ENCODE measurements around the gene NTF4.
A peak's percentile ranks its signal among the peaks of the same experiment; 100 is the strongest.

Gene NTF4, protein sequence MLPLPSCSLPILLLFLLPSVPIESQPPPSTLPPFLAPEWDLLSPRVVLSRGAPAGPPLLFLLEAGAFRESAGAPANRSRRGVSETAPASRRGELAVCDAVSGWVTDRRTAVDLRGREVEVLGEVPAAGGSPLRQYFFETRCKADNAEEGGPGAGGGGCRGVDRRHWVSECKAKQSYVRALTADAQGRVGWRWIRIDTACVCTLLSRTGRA

DNA sequence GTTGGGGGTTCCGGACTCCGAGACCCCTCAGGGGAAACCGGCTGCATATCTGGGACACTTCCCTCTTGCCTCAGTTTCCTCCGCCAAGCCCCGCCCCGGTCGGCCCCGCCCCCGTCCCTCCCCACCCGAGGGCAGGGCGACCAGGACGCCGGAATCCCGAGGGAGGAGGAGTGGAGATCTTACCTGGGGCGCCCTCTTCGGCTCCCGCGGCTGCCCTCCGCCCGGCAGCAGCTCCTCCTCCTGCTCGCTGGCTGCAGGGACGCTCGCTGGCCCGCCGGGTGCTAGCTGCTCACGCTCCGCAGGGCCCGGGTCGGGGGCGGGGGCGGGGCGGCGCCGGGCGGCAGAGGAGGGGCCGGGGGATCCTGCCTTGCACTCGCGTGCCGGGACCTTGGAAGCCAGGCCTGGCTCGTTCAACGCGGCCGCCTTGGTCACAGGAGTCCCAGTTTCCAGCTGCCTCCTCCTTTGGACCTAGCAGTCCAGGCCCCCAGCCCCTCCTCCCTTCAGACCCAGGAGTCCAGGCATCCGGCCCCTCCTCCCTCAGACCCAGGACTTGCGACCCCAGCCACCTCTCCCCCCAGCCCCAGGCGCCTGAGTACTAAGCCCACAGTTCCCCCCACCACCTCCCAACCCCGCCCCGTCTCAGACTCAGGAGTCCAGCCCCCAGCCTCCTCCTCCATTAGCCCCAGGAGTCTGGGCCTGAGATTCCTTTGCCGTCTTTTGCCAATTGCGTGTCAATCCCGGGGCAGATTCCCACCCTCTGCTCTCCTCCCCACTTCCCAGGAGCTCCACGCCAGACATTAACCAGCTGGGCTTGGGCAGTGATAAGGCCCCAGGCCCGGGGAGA, at the start of gene NTF4:
TSS of gene NTF4 (minus strand) at position 51 of the 844 bp plus-strand sequence. CDS start 2,821 bp downstream, outside the sequence.
- DNase-seq = peak in 1 of 56 donors; percentile 7

GRCh38 chr19:49113762-49114629, 49.4 kb upstream of the NTF4 start, which contains the start of gene LIN7B:
Gene LIN7B, plus strand, starts transcription at chr19:49114370. Its CDS starts 35 bp downstream, at chr19:49114405.
- peak in 48 of 56 donors; percentile 18 to 78 (median 51) for DNase-seq

DNA sequence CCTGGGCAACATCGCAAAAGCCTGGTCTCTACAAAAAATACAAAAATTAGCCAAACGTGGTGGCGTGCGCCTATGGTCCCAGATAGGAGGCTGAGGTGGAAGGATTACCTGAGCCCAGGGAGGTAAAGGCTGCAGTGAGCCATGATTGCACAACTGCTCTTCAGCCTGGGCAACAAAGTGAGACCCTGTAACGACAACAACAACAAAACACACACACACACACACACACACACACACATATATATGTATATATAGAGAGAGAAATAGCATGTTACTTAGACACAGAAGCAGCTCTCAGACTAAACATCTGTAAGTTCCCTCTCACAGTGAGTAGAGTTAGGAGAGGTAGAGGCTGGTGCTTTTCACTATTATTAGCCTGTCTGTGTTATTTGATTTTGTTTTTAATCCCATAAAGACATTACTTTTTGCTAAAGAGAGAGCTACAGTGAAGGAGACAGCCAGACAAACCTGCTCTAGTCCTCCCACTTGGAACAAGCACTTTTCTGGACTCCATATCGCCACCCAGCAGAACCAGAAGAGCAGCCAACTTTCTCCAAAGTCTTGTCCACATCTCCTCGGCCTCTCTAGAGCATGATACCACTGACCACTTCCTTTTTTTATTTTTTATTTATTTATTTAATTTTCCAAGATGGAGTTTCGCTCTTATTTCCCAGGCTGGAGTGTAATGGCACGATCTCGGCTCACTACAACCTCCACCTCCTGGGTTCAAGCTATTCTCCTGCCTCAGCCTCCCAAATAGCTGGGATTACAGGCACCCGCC, 46.8 kb upstream of the NTF4 start:
- DNase-seq = no peak

DNA sequence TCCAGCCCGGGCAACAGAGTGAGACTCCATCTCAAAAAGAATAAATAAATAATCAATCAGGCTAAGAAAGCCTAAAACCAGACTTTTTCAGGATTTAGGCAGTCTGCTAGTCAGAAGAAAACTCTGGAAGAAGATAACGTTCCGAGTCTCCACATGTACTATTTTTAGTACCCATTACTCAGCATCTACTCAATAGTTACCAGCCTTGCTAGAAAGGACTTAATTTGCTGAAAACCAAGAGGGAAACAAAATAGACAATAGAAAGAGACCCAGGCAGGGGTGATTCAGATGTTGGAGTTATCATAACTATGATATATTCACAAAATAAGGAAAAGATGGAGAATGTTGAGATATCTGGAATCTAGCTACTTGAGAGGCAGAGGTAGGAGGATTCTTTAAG, 45.9 kb upstream of the NTF4 start:
- DNase-seq = no peak

DNA sequence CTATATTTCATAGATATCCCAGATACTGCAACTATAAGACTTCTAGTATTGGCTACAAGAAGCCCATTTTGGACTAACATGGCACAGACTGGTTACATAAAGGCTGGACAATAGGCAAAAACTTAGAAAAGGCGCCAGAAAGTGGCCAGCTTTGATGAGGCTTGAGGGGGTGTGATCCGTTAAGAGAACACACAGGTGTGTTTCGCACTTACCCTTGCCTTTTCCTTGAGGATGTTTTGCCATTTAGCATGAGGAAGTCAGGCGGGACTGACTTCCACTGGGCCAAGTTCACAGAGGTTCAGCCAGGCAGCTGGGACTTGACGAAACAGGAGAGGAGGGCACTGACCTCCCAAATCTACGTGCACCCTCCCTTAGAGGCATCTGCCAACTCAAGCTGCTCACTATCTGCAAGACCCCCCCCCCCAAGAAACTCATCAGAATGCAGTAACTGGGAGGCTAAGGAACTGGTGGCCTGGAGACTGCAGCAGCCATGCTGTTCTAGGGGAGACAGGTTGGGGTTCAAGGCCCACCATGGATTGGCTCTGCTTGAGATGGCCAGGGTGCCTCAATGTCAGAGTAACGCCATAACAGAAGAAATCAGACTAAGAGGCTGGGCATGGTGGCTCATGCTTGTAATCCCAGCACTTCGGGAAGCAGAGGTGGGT, 45.1 kb upstream of the NTF4 start:
- DNase-seq = no peak

- DNase-seq = no peak
These were observed 44.4 kb upstream of the NTF4 start for GRCh38 chr19:49109051-49109450.

DNA sequence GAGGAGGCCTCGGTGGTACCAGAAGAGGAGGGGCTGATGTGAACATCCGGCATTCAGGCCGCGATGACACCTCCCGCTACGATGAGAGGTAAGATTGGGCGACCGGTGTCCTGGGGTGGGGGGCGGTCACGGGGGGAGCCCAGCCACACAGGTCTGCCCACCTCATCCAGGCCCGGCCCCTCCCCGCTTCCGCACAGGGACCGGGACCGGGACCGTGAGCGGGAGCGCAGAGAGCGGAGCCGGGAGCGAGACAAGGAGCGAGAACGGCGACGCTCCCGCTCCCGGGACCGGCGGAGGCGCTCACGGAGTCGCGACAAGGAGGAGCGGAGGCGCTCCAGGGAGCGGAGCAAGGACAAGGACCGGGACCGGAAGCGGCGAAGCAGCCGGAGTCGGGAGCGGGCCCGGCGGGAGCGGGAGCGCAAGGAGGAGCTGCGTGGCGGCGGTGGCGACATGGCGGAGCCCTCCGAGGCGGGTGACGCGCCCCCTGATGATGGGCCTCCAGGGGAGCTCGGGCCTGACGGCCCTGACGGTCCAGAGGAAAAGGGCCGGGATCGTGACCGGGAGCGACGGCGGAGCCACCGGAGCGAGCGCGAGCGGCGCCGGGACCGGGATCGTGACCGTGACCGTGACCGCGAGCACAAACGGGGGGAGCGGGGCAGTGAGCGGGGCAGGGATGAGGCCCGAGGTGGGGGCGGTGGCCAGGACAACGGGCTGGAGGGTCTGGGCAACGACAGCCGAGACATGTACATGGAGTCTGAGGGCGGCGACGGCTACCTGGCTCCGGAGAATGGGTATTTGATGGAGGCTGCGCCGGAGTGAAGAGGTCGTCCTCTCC, 43.2 kb upstream of the NTF4 start:
- no peak for DNase-seq

- DNase-seq = peak in 33 of 56 donors; percentile 3 to 65 (median 21)
These were observed 42.1 kb upstream of the NTF4 start for GRCh38 chr19:49106648-49107135.

DNA sequence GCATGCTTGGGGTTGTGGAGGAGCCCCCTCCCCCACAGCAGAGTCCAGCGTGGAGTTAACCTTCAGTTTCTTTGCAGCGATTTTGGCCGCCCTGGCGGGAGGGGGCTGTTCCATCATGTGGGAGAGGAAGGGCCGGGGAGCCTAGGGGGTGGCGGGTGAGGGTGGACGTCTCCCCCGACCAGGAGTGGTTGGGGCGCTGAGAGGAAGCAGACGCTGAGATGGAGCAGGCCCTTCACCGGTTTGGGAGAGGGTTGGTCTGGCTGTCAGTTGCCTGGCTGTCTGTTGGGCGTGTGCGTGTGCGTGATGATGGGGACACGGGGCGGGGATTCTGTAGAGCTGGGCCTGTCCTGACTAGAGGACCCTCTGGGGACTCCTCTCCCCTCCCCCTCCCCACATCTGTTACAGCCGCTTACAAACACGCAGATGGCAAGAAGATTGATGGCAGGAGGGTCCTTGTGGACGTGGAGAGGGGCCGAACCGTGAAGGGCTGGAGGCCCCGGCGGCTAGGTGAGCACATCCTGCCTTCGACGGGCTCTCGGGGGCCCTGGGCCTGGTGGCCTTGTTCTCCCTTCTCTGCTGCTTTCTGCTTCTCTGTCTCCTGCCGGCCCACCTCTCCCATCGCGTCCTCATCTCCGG, 39.7 kb upstream of the NTF4 start:
- DNase-seq = no peak

DNA sequence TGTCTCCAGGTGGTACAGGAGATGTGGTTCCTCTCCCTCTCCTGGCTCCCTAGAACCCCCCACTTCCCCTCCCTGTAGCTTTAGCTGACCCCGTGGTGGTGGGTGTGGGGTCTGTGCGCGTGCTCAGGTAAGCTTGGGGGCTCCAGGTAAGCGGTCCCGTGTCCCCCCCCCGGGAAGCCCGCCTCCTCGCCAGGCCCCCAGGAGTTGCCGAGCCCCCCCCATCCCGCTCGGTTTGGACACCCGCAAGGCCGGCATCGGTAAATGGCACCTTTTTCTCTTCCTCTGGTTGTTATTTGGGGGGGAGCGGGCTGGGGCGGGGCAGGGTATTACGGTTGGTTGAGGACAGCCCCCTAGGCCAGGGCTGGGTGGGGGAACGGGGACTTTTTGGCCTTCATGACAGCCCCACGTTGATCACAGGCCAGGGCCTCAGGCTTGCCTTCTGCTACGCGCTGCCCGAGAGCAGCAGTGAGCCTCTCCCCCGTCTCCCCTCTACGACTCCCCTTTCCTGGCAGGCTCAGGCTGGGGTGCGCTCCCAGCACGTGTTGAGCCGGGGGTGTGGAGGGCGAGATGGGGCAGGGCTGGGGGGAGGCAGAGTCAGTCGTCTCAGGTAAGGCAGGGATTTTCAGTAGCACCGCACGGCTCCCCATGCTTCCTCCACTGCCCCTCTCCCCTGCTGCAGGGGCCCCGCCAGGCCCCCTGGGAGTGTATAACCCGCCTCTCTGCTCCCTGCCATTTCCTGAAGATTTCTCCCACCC, 38.9 kb upstream of the NTF4 start:
- no peak for DNase-seq

- DNase-seq = no peak
These were observed 37.7 kb upstream of the NTF4 start for GRCh38 chr19:49102303-49102702.

DNA sequence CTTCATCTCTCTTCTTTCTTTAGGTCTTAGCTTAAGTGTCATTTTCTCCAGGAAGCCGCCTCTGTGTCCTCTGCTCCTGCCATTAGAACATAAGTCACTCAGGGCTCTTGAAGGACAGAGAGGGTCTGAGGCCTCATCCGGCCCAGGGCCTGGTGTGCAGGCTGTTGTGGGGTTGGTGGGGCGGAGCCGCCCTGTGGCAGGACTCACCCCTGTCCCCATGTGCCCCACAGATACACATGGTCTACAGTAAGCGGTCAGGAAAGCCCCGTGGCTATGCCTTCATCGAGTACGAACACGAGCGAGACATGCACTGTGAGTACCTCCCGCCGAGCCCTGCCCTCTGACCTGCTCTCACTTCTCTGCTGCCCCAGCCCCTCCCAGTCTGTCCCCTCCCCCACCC, 36.5 kb upstream of the NTF4 start:
- no peak for DNase-seq

DNA sequence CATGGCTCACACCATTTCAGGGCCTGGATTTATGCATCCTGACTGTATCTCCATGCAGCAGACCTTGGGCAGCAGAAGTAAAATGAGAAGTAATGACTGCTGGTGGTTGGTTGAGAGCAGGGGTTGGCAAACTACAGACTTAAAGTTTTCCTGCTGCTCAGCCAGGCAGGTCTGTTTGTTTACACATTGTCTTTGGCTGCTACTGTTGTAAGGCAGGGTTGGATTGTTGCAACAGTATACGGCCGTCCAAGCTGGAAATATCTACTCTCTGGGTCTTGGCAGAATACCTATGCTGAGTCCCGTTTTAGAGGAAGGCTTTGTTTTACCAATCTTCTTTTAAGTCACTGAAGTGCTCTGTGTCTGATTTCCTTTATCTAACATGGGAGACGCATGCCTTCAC, 34.2 kb upstream of the NTF4 start:
- DNase-seq = no peak

- peak in 47 of 56 donors; percentile 4 to 74 (median 36) for DNase-seq
These were observed 33.1 kb upstream of the NTF4 start for GRCh38 chr19:49097453-49098288.

GRCh38 chr19:49094505-49095482, 30.2 kb upstream of the NTF4 start:
- DNase-seq = peak in 38 of 56 donors; percentile 5 to 68 (median 29)

- DNase-seq = no peak
These were observed 28.1 kb upstream of the NTF4 start for GRCh38 chr19:49092686-49093085.
